ENCODE measurements around the gene UGT1A7. TPM values are rescaled to one million over a fixed set of nuclear protein-coding genes. Genes with fewer than 3 reads are reported as not detected.
"Not testable (repeated sequence)": the region's sequence is repeated elsewhere in the genome, so short reads cannot be mapped to it uniquely, and the experiment has no call there.

Gene UGT1A7
- total RNA-seq, 1 donor from 2014 or later: not detected

DNA sequence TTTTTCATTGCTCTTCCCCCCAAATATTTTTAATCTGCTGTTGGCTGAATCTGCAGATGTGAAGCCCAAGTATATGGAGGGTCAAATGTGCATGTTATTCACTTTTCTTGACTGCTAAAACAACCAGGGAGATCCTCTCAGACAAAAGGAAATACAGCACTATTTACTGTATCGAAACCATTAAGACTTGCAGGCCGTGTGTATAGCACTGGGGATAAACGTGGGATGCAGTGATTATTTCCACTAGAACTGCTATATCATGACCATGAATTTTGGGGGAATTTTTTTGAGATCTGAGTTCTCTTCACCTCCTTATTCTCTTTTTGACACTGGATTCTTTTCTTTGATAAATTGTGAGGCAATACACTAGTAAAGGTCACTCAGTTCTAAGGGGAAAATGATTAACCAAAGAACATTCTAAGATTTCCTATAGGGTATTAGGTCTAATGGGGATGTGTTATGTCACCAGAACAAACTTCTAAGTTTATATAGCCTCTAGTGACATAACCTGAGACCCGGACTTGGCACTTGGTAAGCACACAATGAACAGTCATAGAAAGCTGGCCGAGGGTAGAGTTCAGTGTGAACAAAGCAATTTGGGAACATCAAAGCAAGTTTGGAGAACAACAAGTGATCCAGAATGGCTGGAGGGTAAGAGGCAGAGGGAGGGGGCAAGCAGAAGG is 63.5 kb downstream of the UGT1A7 start:
- no peak overlapping the region for H3K27ac Mint-ChIP-seq
- no peak for DNase-seq (ENCODE audit: low spot score)
- H3K27me3 Mint-ChIP-seq (ENCODE audit: low read depth): peaks cover 6% of the 10 kb centered on the region
- peaks cover 8% of the 10 kb centered on the region for H3K9me3 Mint-ChIP-seq
- H3K4me3 Mint-ChIP-seq (ENCODE audit: low read depth): no peak overlapping the region
- H3K4me1 Mint-ChIP-seq (ENCODE audit: low read depth): no peaks in the 10 kb centered on the region
- no peaks in the 10 kb centered on the region for H3K36me3 Mint-ChIP-seq (ENCODE audit: low read depth)
- intact Hi-C loops (cut with micrococcal nuclease): no loop called here

DNA sequence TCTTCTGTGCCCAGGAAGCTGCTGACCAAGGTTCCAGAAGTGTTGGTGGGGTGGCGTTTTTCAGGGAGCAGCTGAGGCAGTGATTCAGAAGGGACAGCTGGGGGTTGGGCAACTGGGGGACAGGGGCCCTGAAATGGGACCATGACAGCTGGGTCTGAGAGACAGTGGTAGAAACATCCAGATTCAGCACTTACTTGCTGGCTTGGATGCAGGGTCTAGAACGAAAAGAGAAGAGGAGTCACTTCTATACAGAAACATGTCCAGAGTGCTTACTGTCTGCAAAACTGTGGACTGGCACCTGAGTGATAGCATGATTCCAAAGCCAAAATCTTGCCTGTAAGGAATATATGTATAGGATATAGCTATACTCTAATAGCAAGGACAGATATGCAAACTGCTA is 64.1 kb downstream of the UGT1A7 start:
- DNase-seq (ENCODE audit: low spot score); intact Hi-C loops (cut with micrococcal nuclease); H3K27me3 Mint-ChIP-seq (ENCODE audit: low read depth): not testable (repeated sequence)

DNA sequence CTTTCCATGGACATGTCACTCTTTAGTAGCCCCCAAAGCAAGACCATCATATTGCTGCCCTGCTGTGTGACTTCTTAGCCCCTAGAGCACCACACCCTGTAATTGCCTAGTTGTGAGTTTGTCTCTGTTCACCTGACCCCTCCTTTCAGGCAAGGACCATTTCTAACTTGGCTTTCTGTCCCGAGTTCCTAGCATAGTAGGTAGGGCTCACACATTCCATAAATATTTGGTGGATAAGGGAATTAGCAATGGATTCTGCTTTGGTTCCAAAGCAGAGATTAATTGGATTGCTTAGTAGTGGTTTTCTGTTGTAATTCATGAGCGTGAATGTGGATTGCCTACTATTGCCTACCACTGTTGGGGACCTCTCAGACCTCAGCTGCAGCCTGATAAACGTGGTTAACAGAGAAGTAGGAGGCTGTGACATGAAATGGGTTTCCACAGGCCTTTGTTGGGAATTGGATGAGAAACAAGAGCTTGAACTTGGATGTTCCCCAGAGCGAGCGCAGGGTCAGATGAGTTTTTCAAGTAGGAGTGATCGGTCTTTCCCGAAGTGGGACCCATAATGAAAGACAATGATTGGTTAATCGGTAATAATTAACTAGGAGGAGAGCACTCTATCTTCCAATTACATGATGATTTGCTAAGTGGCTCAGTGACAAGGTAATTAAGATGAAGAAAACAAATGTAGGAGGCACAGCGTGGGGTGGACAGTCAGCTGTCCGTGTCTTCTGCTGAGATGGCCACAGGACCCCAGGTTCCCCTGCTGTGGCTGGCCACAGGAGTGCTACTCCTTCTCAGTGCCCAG is 65.0 kb downstream of the UGT1A7 start:
- no peak overlapping the region for H3K27ac Mint-ChIP-seq
- H3K9me3 Mint-ChIP-seq: peaks cover 18% of the 10 kb centered on the region
- DNase-seq (ENCODE audit: low spot score): no peak
- intact Hi-C loops (cut with micrococcal nuclease): no loop called here
- no peaks in the 10 kb centered on the region for H3K36me3 Mint-ChIP-seq (ENCODE audit: low read depth)
- no peaks in the 10 kb centered on the region for H3K4me1 Mint-ChIP-seq (ENCODE audit: low read depth)
- H3K4me3 Mint-ChIP-seq (ENCODE audit: low read depth): no peak overlapping the region
- peaks cover 6% of the 10 kb centered on the region for H3K27me3 Mint-ChIP-seq (ENCODE audit: low read depth)

More for the DNA sequence above, 64.1 kb downstream of the UGT1A7 start:
- H3K9me3 Mint-ChIP-seq: peaks cover 10% of the 10 kb centered on the region
- not testable (repeated sequence) for H3K4me3 Mint-ChIP-seq (ENCODE audit: low read depth); H3K4me1 Mint-ChIP-seq (ENCODE audit: low read depth); H3K27ac Mint-ChIP-seq; H3K36me3 Mint-ChIP-seq (ENCODE audit: low read depth)

DNA sequence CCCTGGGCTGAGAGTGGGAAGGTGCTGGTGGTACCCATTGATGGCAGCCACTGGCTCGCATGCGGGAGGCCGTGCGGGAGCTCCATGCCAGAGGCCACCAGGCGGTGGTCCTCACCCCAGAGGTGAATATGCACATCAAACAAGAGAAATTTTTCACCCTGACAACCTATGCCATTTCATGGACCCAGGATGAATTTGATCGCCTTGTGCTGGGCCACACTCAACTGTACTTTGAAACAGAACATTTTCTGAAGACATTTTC is 65.5 kb downstream of the UGT1A7 start:
- Mint-ChIP-seq H3K36me3 (ENCODE audit: low read depth) (no peaks in the 10 kb centered on the region), H3K27ac (no peak overlapping the region), H3K4me1 (ENCODE audit: low read depth) (no peaks in the 10 kb centered on the region), H3K9me3 (peaks cover 21% of the 10 kb centered on the region), H3K4me3 (ENCODE audit: low read depth) (no peak overlapping the region), H3K27me3 (ENCODE audit: low read depth) (peaks cover 6% of the 10 kb centered on the region)
- intact Hi-C loops (cut with micrococcal nuclease): no loop called here
- DNase-seq (ENCODE audit: low spot score): no peak

DNA sequence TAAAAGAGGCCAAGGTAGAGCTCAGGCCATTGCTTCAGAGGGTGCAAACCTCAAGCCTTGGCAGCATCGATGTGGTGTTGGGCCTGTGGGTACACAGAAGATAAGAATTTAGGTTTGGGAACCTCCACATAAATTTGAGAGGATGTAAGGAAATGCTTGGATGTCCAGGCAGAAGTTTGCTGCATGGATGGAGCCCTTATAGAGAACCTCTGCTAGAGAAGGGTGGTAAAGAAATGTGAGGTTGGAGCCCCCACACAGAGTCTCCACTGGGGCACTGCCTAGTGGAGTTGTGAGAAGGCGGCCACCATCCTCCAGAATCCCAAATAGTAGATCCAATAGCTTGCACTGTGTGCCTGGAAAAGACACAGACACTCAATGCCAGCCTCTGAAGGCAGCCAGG is 69.0 kb downstream of the UGT1A7 start:
- intact Hi-C loops (cut with micrococcal nuclease); H3K4me3 Mint-ChIP-seq (ENCODE audit: low read depth); H3K27me3 Mint-ChIP-seq (ENCODE audit: low read depth); H3K36me3 Mint-ChIP-seq (ENCODE audit: low read depth); H3K4me1 Mint-ChIP-seq (ENCODE audit: low read depth); DNase-seq (ENCODE audit: low spot score); H3K27ac Mint-ChIP-seq: not testable (repeated sequence)
- H3K9me3 Mint-ChIP-seq: peaks cover 21% of the 10 kb centered on the region

DNA sequence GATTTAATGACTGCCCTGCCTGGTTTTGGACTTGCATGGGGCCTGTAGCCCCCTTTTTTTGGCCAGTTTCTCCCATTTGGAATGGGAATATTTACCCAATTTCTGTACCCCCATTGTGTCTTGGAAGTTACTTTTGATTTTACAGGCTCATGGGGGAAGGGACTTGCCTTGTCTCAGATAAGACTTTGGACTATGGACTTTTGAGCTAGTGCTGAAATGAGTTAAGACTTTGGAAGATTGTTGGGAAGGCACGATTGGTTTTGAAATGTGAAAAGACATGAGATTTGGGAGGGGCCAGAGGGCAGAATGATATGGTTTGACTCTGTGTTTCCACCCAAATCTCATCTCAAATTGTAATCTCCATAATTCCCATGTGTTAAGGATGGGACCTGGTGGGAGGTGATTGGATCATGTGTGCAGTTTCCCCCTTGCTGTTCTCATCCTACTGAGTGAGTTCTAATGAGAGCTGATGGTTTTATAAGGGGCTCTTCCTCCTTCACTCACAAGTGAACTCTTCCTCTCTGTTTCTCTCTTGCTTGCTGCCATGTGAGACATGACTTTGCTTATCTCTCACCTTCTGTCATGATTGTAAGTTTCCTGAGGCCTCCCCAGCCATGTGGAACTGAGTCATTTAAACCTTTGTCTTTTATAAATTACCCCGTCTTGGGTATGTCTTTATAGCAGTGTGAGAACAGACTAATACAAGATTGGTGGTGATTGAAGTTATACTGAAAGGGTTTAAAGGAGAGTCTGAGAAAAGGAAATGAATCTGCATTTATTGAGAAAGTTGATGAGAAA is 69.7 kb downstream of the UGT1A7 start:
- H3K9me3 Mint-ChIP-seq: peaks cover 21% of the 10 kb centered on the region
- H3K4me1 Mint-ChIP-seq (ENCODE audit: low read depth); intact Hi-C loops (cut with micrococcal nuclease); H3K27me3 Mint-ChIP-seq (ENCODE audit: low read depth); H3K27ac Mint-ChIP-seq; H3K4me3 Mint-ChIP-seq (ENCODE audit: low read depth); H3K36me3 Mint-ChIP-seq (ENCODE audit: low read depth); DNase-seq (ENCODE audit: low spot score): not testable (repeated sequence)

DNA sequence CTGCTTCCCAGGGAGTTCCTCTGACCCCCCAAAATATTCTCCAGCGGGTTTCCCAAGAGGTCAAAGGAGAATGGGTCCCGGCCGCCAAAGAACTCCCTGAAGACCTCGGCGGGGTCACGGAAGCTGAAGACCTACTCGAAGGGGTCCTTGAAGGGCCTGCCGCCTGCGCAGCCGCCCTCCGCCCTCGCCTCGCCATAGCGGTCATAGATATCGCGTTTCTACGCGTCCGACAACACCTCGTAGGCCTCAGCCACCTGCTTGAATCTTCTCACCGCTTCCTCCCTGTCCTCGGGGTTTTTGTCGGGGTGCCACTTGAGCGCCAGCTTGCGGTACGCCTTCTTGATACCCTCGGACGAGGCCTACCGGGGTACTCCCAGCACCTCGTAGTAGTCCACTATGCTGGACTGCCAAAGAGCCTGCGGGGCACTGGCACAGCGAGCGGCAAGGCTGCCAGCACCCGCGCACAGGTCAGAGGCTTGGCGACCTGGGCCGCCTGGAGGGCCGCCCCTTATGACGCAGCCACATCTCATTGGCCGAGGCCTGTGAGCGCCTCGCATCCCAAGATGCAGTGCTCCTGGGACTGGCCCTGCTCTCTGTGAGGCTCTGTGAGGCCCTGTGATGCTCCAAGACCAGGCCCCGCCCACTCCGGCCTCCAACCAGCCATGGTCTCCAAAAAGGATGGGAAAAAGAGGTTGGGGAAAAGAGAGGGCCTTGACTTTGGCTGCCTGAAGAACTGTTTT is 73.3 kb downstream of the UGT1A7 start:
- intact Hi-C loops (cut with micrococcal nuclease): no loop called here
- H3K9me3 Mint-ChIP-seq: peaks cover 15% of the 10 kb centered on the region
- no peaks in the 10 kb centered on the region for H3K36me3 Mint-ChIP-seq (ENCODE audit: low read depth)
- H3K4me3 Mint-ChIP-seq (ENCODE audit: low read depth): no peak overlapping the region
- no peaks in the 10 kb centered on the region for H3K27me3 Mint-ChIP-seq (ENCODE audit: low read depth)
- H3K27ac Mint-ChIP-seq: no peak overlapping the region
- no peak for DNase-seq (ENCODE audit: low spot score)
- no peaks in the 10 kb centered on the region for H3K4me1 Mint-ChIP-seq (ENCODE audit: low read depth)

DNA sequence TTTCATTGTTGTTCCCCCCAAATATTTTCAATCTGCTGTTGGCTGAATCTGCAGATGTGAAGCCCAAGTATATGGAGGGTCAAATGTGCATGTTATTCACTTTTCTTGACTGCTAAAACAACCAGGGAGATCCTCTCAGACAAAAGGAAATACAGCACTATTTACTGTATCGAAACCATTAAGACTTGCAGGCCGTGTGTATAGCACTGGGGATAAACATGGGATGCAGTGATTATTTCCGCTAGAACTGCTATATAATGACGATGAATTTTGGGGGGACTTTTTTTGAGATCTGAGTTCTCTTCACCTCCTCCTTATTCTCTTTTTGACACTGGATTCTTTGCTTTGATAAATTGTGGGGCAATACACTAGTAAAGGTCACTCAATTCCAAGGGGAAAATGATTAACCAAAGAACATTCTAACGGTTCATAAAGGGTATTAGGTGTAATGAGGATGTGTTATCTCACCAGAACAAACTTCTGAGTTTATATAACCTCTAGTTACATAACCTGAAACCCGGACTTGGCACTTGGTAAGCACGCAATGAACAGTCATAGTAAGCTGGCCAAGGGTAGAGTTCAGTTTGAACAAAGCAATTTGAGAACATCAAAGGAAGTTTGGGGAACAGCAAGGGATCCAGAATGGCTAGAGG is 74.9 kb downstream of the UGT1A7 start:
- intact Hi-C loops (cut with micrococcal nuclease): no loop called here
- H3K36me3 Mint-ChIP-seq (ENCODE audit: low read depth): no peaks in the 10 kb centered on the region
- no peak overlapping the region for H3K27ac Mint-ChIP-seq
- H3K4me1 Mint-ChIP-seq (ENCODE audit: low read depth): no peaks in the 10 kb centered on the region
- no peak for DNase-seq (ENCODE audit: low spot score)
- H3K27me3 Mint-ChIP-seq (ENCODE audit: low read depth): no peaks in the 10 kb centered on the region
- H3K9me3 Mint-ChIP-seq: peaks cover 5% of the 10 kb centered on the region
- H3K4me3 Mint-ChIP-seq (ENCODE audit: low read depth): no peak overlapping the region

DNA sequence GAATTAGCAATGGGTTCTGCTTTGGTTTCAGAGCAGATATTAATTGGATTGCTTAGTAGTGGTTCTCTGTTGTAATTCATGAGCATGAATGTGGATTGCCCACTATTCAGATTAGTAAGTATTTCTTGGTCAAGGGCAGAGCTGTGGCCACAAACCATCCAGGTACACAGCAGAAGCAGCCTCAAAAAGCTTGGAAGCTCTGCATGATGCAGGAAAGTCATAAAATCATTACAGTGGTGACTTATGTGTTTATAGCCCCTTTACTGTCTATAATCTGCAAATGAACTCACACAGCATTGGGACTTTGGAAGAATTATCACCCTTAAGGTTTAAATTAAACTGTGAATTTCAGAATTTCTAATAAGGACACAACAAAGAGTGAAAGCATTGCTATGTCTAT is 76.4 kb downstream of the UGT1A7 start:
- Mint-ChIP-seq H3K9me3 (no peaks in the 10 kb centered on the region), H3K27me3 (ENCODE audit: low read depth) (no peaks in the 10 kb centered on the region), H3K4me1 (ENCODE audit: low read depth) (no peaks in the 10 kb centered on the region), H3K27ac (no peak overlapping the region), H3K36me3 (ENCODE audit: low read depth) (no peaks in the 10 kb centered on the region), H3K4me3 (ENCODE audit: low read depth) (no peak overlapping the region)
- no peak for DNase-seq (ENCODE audit: low spot score)
- intact Hi-C loops (cut with micrococcal nuclease): no loop called here

DNA sequence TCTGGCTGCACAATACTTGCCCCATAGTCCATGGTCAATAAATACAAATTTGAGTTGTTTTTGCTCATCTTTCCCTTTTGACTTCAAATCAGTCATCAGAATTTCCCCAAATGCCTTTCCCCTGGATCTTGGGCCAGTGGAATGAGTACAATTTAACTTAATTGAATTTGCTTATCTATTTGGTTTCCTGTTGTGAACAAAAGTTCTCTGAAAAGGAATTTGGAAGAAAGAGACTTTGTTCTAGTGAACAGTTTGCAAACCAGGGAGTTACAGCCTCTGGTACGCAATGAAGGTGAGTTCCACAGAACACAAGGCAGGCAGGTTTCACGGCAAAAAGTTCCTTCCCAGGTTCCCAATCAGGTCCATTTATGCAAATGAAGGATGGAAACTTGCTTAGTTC is 77.1 kb downstream of the UGT1A7 start:
- Mint-ChIP-seq H3K27me3 (ENCODE audit: low read depth) (peaks cover 4% of the 10 kb centered on the region), H3K27ac (no peak overlapping the region), H3K4me3 (ENCODE audit: low read depth) (no peak overlapping the region), H3K4me1 (ENCODE audit: low read depth) (no peaks in the 10 kb centered on the region), H3K36me3 (ENCODE audit: low read depth) (no peaks in the 10 kb centered on the region), H3K9me3 (no peaks in the 10 kb centered on the region)
- DNase-seq (ENCODE audit: low spot score): no peak
- intact Hi-C loops (cut with micrococcal nuclease): no loop called here

DNA sequence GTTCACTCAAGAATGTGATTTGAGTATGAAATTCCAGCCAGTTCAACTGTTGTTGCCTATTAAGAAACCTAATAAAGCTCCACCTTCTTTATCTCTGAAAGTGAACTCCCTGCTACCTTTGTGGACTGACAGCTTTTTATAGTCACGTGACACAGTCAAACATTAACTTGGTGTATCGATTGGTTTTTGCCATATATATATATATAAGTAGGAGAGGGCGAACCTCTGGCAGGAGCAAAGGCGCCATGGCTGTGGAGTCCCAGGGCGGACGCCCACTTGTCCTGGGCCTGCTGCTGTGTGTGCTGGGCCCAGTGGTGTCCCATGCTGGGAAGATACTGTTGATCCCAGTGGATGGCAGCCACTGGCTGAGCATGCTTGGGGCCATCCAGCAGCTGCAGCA is 78.3 kb downstream of the UGT1A7 start, which contains the start of gene UGT1A1:
TSS of gene UGT1A1 (plus strand) at position 228 of the 400 bp plus-strand sequence. CDS start at position 246, 18 bp downstream.
- intact Hi-C loops (cut with micrococcal nuclease): no loop called here
- Mint-ChIP-seq H3K27me3 (ENCODE audit: low read depth) (peaks cover 6% of the 10 kb centered on the region), H3K36me3 (ENCODE audit: low read depth) (no peaks in the 10 kb centered on the region), H3K9me3 (no peaks in the 10 kb centered on the region), H3K4me1 (ENCODE audit: low read depth) (peaks cover 3% of the 10 kb centered on the region), H3K27ac (no peak within 1 kb of the TSS), H3K4me3 (ENCODE audit: low read depth) (no peak within 1 kb of the TSS)
- no peak for DNase-seq (ENCODE audit: low spot score)

DNA sequence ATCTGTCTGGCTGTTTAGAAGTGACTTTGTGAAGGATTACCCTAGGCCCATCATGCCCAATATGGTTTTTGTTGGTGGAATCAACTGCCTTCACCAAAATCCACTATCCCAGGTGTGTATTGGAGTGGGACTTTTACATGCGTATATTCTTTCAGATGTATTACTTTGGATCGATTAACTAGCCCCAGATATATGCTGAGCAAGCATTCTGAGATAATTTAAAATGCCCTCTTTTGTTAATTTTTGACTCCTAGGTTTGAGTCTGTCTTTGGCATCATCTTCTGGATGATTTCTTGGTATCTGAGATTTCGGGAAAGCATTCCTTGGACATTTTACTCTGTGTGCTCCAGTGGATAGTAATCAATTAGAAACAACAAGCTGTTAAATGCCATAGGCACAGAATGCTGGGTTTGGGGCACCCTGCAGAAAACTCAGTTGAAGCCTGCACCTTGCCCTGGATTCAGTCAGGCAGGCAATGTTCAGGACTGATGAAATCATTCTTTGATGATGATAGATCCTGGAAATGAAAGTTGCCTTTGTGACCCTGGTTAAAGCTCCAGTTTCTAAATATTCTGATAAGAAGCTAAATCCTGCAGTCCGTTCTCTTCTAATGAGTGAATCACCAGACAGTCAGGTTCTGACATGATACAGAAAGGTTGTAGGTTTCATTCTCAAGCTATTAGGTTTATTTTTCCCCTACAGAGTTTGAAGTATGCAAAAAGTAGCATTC is 79.5 kb downstream of the UGT1A7 start:
- peaks cover 6% of the 10 kb centered on the region for H3K27me3 Mint-ChIP-seq (ENCODE audit: low read depth)

More for the DNA sequence above, 79.5 kb downstream of the UGT1A7 start:
- DNase-seq (ENCODE audit: low spot score): no peak
- Mint-ChIP-seq H3K27ac (no peak overlapping the region), H3K4me1 (ENCODE audit: low read depth) (peaks cover 3% of the 10 kb centered on the region), H3K4me3 (ENCODE audit: low read depth) (no peak overlapping the region), H3K9me3 (no peaks in the 10 kb centered on the region), H3K36me3 (ENCODE audit: low read depth) (no peaks in the 10 kb centered on the region)
- intact Hi-C loops (cut with micrococcal nuclease): no loop called here

All from activated T-helper 2 cell treated with anti-CD3 and anti-CD28 coated beads, Interferon-gamma antibody, Interleukin-2, Interleukin-4, amounts not matched to agents 10 μg/mL and 5 μg/mL and 100 μg/mL, durations not matched to agents 14 hours and 24 hours and 36 hours (primary cell).